Measurements from ENCODE around the gene TTLL5. TPM values are rescaled to one million over a fixed set of nuclear protein-coding genes. Genes with fewer than 3 reads are reported as not detected.

Gene TTLL5
- total RNA-seq, 1 donor from 2014 or later: 12.2 TPM

DNA sequence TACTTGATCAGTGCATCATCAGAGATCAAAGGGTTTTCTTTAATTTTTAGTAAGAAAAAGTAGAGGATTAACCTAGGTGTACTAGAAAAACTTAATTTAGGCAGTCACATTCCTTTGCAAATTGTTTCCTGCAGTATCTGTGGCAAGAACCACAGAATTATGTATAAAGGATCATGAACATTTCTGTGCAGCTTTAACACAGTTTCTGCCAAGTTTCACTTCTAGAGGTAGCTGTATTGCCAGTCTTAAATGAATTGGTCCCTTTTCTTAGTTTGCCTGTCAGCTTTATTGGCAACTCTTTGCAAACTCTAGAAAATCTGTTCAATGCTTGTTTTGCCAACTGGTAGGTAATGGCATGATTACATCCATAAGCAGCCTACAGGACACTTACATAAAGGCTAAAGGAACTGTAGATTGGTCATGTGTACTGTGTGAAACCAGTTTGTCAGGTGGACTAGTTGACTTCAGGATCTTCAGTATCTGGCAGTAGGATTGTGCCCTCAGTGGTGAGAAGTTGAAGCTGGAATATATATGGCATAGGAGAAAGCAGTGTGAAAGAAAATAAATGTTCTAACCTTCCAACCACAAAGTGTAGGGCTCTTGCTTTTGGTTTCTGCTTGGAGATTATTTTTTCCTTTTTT is 75.9 kb downstream of the TTLL5 start:
- no peak for DNase-seq (ENCODE audit: low read depth)

GRCh38 chr14:75738192-75738591 is 77.1 kb downstream of the TTLL5 start:
- DNase-seq (ENCODE audit: low read depth): no peak

GRCh38 chr14:75742867-75743266 is 81.8 kb downstream of the TTLL5 start:
- no peak for DNase-seq (ENCODE audit: low read depth)

- no peak for DNase-seq (ENCODE audit: low read depth)
Observed at GRCh38 chr14:75747899-75748298, 86.9 kb downstream of the TTLL5 start.

- DNase-seq (ENCODE audit: low read depth): peak; percentile 39
Observed at GRCh38 chr14:75748336-75748735, 87.3 kb downstream of the TTLL5 start.

DNA sequence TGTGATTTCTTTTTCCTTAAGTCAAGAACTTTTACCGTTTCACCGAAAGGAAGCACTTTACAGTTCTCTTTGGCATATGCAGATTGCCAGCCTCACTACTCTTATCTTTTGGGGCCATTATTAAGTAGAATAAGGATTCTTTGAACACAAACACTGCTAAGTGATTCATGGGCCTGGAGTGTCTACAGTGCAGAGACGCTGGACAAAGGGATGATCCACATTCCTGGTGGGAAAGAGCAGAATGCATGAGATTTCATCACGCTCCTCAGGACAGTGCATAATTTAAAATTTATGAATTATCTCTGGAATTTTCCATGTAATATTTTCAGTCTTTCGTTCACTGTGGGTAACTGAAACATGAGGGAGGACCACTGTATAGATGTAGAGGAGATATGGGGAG is 90.2 kb downstream of the TTLL5 start:
- no peak for DNase-seq (ENCODE audit: low read depth)

DNA sequence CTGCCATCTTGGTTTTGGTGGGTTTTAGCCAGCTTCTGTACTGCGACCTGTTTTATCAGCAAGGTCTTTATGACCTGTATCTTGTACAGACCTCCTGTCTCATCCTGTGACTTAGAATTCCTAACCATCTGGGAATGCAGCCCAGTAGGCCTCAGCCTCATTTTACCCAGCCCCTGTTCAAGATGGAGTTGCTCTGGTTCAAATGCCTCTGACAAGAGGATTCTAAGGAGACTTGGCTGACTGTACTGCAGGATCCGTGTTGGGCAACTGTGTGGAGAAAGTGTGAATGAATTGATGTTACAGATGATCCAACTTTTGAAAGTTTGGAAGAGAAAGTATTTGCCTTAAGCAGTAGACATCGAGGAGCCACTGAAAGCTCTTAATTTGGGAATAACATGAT is 91.0 kb downstream of the TTLL5 start:
- DNase-seq (ENCODE audit: low read depth): no peak

- DNase-seq (ENCODE audit: low read depth): no peak
Observed at GRCh38 chr14:75752907-75753594, 92.0 kb downstream of the TTLL5 start.

GRCh38 chr14:75753696-75754095 is 92.7 kb downstream of the TTLL5 start:
- DNase-seq (ENCODE audit: low read depth): no peak

DNA sequence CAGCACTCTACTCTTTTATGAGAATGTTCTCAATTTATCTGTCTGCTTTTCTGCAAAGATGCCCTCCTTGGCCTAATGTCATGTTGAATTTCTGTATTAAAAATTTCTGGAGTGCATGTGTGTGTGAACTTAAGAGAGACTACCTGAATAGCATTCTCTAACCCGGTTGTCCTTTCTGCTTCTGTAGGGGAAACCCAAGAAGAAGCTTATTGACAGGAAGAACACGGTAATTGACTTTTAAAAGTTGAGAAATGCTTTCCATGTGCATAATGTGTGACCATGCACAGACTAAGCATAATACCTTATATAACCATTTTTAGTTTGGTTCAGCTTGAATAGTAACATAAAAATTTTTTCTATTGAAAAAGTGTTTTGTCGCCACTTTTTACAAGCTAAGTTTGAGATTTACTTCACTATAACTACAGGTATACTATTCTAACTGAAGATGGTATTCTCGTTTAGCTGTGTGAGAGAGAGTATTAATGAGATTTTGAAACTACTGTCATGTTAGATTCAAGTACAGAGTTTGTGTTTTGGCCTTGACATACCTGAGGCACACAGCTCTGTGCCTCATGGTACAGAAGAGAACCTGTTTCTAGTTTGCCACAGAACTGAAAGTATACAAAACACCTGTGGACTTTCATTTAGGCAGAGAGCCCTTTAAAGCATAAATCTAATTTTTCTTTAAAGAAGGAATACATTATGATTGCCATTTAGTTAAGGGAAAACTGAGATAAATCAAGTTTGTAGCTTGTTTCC is 96.8 kb downstream of the TTLL5 start:
- no peak for DNase-seq (ENCODE audit: low read depth)

DNA sequence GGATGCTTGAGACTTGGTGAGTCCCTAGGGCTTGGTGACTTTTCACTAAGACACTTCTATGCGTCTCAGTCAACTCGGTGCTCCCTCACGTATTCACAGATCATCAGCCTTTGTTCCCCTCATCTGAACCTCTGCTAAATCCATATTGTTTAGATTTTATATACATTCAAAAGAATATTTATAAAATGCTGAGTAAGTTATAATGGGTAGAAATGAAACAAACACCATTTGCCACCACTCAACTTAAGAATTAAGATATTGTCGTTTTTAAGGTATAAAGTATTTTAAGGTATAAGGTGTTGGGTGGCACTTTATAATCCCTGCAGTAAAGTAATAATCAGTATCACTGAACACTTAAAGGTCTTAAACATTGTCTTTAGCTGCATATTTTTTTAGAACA is 103.0 kb downstream of the TTLL5 start:
- DNase-seq (ENCODE audit: low read depth): no peak

DNA sequence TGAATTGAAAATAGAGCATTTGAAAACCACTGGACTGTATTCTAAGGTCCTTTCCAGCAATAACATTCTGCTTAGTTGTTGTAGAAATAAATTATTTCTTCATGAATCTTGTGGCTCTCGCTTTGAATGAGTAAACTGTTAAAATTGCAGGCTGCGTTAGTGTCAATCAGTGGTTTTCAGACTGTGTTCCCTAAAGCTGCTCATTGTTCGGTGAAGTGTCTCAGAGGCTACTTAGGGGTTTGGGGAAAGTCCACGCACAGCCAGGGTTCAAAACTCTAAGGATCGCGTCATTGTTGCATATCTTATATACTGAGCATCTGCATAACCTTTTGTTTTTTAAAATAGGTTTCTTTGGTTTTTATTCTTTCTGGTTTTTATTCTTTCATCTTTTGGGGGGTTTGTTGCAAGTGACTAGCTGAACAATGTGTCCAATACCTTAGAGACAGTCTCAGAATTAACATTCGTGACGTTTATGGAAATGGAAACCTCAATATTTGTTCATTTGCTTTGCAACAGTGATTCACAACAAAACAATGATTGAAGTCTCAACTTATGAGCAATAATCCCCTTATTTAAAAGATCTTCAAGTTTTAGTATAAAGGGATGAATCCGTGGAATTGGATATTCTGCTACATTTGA is 108.1 kb downstream of the TTLL5 start:
- peak; percentile 30 for DNase-seq (ENCODE audit: low read depth)

GRCh38 chr14:75770635-75771034 is 109.6 kb downstream of the TTLL5 start:
- no peak for DNase-seq (ENCODE audit: low read depth)

DNA sequence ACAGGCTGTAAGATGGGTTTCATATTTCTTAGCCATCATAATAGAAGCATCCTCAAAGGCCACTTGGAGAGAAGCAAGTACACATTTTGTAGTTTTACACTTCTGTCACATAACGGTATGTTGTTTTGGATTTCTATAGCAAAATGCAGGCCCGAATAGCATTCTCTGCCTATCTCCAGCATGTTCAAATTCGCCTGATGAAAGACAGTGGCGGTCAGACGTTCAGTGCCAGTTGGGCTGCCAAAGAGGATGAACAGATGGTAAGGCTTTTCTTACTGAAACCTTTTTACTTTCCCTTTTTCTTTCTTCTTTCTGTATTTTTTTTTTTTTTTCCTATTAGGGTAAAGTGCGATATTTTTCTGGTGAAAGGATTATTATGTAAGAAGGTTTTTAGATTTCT is 110.5 kb downstream of the TTLL5 start:
- DNase-seq (ENCODE audit: low read depth): no peak

GRCh38 chr14:75773046-75773445 is 112.0 kb downstream of the TTLL5 start:
- no peak for DNase-seq (ENCODE audit: low read depth)

- no peak for DNase-seq (ENCODE audit: low read depth)
Observed at GRCh38 chr14:75781096-75781495, 120.0 kb downstream of the TTLL5 start.

DNA sequence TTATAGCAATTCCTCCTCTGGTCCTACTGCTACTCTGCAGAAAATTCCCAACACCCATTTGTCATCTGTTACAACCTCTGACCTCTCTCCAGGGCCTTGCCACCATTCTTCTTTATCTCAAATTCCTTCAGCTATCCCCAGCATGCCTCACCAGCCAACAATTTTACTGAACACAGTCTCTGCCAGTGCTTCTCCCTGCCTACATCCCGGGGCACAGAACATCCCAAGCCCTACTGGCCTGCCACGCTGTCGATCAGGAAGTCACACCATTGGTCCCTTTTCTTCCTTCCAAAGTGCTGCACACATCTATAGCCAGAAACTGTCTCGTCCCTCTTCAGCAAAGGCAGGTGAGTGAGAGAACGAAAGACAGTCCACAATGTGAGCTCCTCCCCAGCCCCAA is 122.1 kb downstream of the TTLL5 start:
- no peak for DNase-seq (ENCODE audit: low read depth)

- no peak for DNase-seq (ENCODE audit: low read depth)
Observed at GRCh38 chr14:75783602-75784313, 122.7 kb downstream of the TTLL5 start.

DNA sequence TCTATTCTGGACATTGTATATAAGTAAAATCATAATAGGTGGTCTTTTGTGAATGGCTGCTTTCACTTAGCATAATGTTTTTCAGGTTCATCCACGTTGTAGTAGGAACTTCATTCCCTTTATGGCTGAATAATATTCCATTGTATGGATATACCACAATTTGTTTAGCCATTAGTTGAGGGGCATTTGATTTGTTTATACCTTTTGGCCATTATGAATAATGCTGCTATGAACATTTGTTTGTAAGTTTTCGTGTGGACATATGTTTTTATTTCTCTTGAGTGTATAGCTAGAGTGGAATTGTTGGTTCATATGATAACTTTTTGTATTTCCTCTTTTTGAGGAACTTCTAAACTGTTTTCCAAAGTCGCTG is 123.3 kb downstream of the TTLL5 start:
- DNase-seq (ENCODE audit: low read depth): no peak

DNA sequence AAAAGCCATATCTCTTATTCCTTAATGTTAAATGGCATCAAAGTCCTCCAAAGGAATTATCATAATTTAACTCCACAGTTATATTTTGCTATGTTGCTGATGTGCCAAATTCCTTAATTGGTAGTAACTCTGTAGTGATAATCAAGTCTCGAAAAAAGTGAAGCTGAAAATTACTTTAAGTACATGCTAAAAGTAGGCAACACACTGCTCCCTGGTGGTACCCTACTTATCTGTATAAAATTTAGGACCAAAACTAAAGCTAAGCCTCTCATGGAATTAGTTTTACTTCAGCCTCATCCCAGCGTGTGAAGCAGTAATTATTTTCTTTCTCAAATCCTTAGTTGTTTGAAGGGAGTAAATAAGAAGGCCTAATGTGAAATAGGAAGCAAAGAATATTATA is 132.8 kb downstream of the TTLL5 start:
- DNase-seq (ENCODE audit: low read depth): peak; percentile 13

- peak; percentile 73 for DNase-seq (ENCODE audit: low read depth)
Observed at GRCh38 chr14:75794615-75795038, 133.6 kb downstream of the TTLL5 start.
